Measurements from ENCODE around the gene NAA16. TPM values are rescaled to one million over a fixed set of nuclear protein-coding genes. Genes with fewer than 3 reads are reported as not detected.
"Not testable (repeated sequence)": the region's sequence is repeated elsewhere in the genome, so short reads cannot be mapped to it uniquely, and the experiment has no call there.

The NAA16 gene
- total RNA-seq, 6 experiments from 2014 or later: 5.0 to 9.9 (median 7.6) TPM

- intact Hi-C loops (cut with DNase I): no loop called here
- Histone ChIP-seq H3K9me3 (peaks cover 0 to 3% (median 0%) of the 10 kb centered on the region in 4 donors), H3K36me3 (no peaks in the 10 kb centered on the region), H3K4me1 (no peaks in the 10 kb centered on the region), H3K4me3 (no peak overlapping the region), H3K27ac (no peak overlapping the region), H3K27me3 (no peaks in the 10 kb centered on the region)
- WGBS (ENCODE audit: insufficient coverage, low coverage, low lambda C conversion rate, missing lambda C conversion rate): 56% methylated on average over 6 of the region's 6 CpGs
- DNase-seq (no peak), ATAC-seq (no peak)
- TF ChIP-seq POLR2A (IDR thresholded peaks at IDR 0.05): no peak
- TF ChIP-seq CTCF (IDR thresholded peaks at IDR 0.05): no peak
These were observed 39.4 kb upstream of the NAA16 start for GRCh38 chr13:41271456-41272285.

- Histone ChIP-seq H3K36me3 (no peaks in the 10 kb centered on the region), H3K9me3 (no peaks in the 10 kb centered on the region), H3K4me1 (no peaks in the 10 kb centered on the region), H3K4me3 (no peak overlapping the region), H3K27me3 (no peaks in the 10 kb centered on the region), H3K27ac (no peak overlapping the region)
- 65% methylated on average over 3 of the region's 3 CpGs for WGBS (ENCODE audit: insufficient coverage, low coverage, low lambda C conversion rate, missing lambda C conversion rate)
- intact Hi-C loops (cut with DNase I): no loop called here
- DNase-seq (no peak), ATAC-seq (no peak)
- TF ChIP-seq CTCF (IDR thresholded peaks at IDR 0.05): no peak
- no peak for TF ChIP-seq POLR2A (IDR thresholded peaks at IDR 0.05)
These were observed 37.1 kb upstream of the NAA16 start for GRCh38 chr13:41273831-41274441.

GRCh38 chr13:41274881-41275280 lies 36.2 kb upstream of the NAA16 start:
- DNase-seq (no peak), ATAC-seq (no peak)
- intact Hi-C loops (cut with DNase I): no loop called here
- WGBS (ENCODE audit: insufficient coverage, low coverage, low lambda C conversion rate, missing lambda C conversion rate): 91% methylated on average over 11 of the region's 11 CpGs
- Histone ChIP-seq H3K27ac (no peak overlapping the region), H3K27me3 (no peaks in the 10 kb centered on the region), H3K9me3 (no peaks in the 10 kb centered on the region), H3K4me1 (no peaks in the 10 kb centered on the region), H3K4me3 (no peak overlapping the region), H3K36me3 (no peaks in the 10 kb centered on the region)
- TF ChIP-seq POLR2A (IDR thresholded peaks at IDR 0.05): no peak
- no peak for TF ChIP-seq CTCF (IDR thresholded peaks at IDR 0.05)

- no peaks in the 10 kb centered on the region for H3K36me3 ChIP-seq
- intact Hi-C loops (cut with DNase I): no loop called here
- no peaks in the 10 kb centered on the region for H3K27me3 ChIP-seq
- no peak overlapping the region for H3K27ac ChIP-seq
- no peaks in the 10 kb centered on the region for H3K9me3 ChIP-seq
- TF ChIP-seq POLR2A (IDR thresholded peaks at IDR 0.05) (no peak), CTCF (IDR thresholded peaks at IDR 0.05) (no peak)
- H3K4me3 ChIP-seq: no peak overlapping the region
- DNase-seq: no peak
- no peaks in the 10 kb centered on the region for H3K4me1 ChIP-seq
- ATAC-seq: no peak
These were observed 34.2 kb upstream of the NAA16 start for GRCh38 chr13:41276824-41277223.

GRCh38 chr13:41279156-41279555 lies 31.9 kb upstream of the NAA16 start:
- H3K4me3 ChIP-seq; H3K27me3 ChIP-seq; H3K4me1 ChIP-seq; ATAC-seq; H3K36me3 ChIP-seq; DNase-seq; intact Hi-C loops (cut with DNase I); H3K9me3 ChIP-seq; H3K27ac ChIP-seq: not testable (repeated sequence)
- 44% methylated on average over 2 of the region's 2 CpGs for whole genome bisulfite sequencing (ENCODE audit: insufficient coverage, low coverage, low lambda C conversion rate, missing lambda C conversion rate)
